ENCODE results near the gene FRMPD4.

GRCh38 chrX:12741416-12741815 lies 603.1 kb downstream of the FRMPD4 start:
- TF ChIP-seq CTCF (IDR thresholded peaks at IDR 0.05) (no peak), POLR2A (IDR thresholded peaks at IDR 0.05) (no peak)
